Right lobe of liver (tissue), 6 donors: Measurements from ENCODE around the gene OSMR. TPM values are rescaled to one million over a fixed set of nuclear protein-coding genes. Genes with fewer than 3 reads are reported as not detected.

Experiments used
- ATAC-seq, 4 donors: fragments of 200-7000 bp; cut with Tn5 transposase; one replicate each; pipeline ENCODE4 v1.9.1; 2020; ENCODE audit warnings: mild to moderate bottlenecking in 4 of 4, moderate library complexity in 4 of 4
- DNase-seq, 3 donors: peaks; one replicate each; pipeline ENCODE4 v3.0.0-alpha.2; 2020
- H3K27ac ChIP-seq, 3 donors: fragments of 200-600 bp; one replicate each; pipeline ENCODE4 v1.8.0; 2022
- H3K27me3 ChIP-seq, 2 donors: fragments of 200-600 bp; one replicate each; pipeline ENCODE4 v1.8.0; 2022
- H3K36me3 ChIP-seq, 4 donors: fragments of 200-600 bp; sonication (generic) in 1 of 4; one replicate each; pipeline versions ENCODE4 v1.5.1 to v1.8.0; 2017 to 2022; ENCODE audit warnings: control low read depth in 1 of 4
- H3K4me1 ChIP-seq, 4 donors: fragments of 200-600 bp; sonication (generic) in 1 of 4; one replicate each; pipeline versions ENCODE4 v1.5.1 to v1.8.0; 2017 to 2022; ENCODE audit warnings: control low read depth in 1 of 4
- H3K4me3 ChIP-seq, 3 donors: fragments of 200-600 bp; one replicate each; pipeline ENCODE4 v1.8.0; 2022
- H3K9me3 ChIP-seq, 4 donors: fragments of 200-600 bp; sonication (generic) in 1 of 4; one replicate each; pipeline versions ENCODE4 v1.5.1 to v1.8.0; 2017 to 2022; ENCODE audit warnings: control low read depth in 1 of 4
- POLR2A ChIP-seq: fragments of 450-650 bp; IDR thresholded peaks from one replicate; pipeline ENCODE4 v1.6.1; 2017; ENCODE audit warnings: antibody characterized with exemption, mild to moderate bottlenecking
- whole genome bisulfite sequencing: methylation state at CpG from one replicate; pipeline ENCODE4 v1.1.6; 2018; ENCODE audit warnings: low coverage, low lambda C conversion rate; ENCODE audit not compliant: insufficient coverage; ENCODE audit errors: missing lambda C conversion rate; 5-methylcytosine and 5-hydroxymethylcytosine counted together
- intact Hi-C, 2 donors: fragments of 100-400 bp; cut with DNase I; formaldehyde crosslinking; loops; one replicate each; pipeline versions ENCODE4 v1.11.2 to v1.14.1; 2022
- total RNA-seq, 6 experiments: library from RNA; depleted of rRNA in 2 of 6; stranded (reverse); fragments of >200 nt in 2 of 6; fragmentation: NEBNext Ultra II Directional in 3 of 6; extraction: Animal tissue kit (Norgen Biotek cat#: 25700) in 3 of 6; gene quantifications; one replicate each; pipeline versions ENCODE4 v1.1.0 to v1.2.4, GENCODE V29; 2016 to 2023
- TF ChIP-seq, protein P1 (sequence below), 4 donors: fragments of 200-600 bp in 3 of 4; fragments of 450-650 bp in 1 of 4; IDR thresholded peaks; one replicate each; pipeline versions ENCODE4 v1.5.1 to v1.8.0; 2016 to 2022; ENCODE audit warnings: antibody characterized with exemption in 4 of 4, mild to moderate bottlenecking in 2 of 4
- donor health status: DM: no; HTN: yes; CAD: no.
- donor health status: DM: no; HTN: no; CAD: no.
- donor health status: DM: no; HTN: no; CAD: no.
- donor health status: DM: no; HTN: yes; CAD: no.
- donor health status: DM: no; HTN: yes; CAD: no.

The OSMR gene
- total RNA-seq, 6 experiments from 2014 or later = 3.9 to 44.8 (median 12.2) TPM

GRCh38 chr5:38941912-38942311 lies 96.1 kb downstream of the OSMR start:
- intact Hi-C loops = no loop called here
- H3K4me1 ChIP-seq = no peaks in the 10 kb centered on the region
- H3K27ac ChIP-seq = no peak overlapping the region
- WGBS = 100% methylated on average over 2 of the region's 2 CpGs
- H3K9me3 ChIP-seq = no peaks in the 10 kb centered on the region
- TF ChIP-seq, protein P1, sequence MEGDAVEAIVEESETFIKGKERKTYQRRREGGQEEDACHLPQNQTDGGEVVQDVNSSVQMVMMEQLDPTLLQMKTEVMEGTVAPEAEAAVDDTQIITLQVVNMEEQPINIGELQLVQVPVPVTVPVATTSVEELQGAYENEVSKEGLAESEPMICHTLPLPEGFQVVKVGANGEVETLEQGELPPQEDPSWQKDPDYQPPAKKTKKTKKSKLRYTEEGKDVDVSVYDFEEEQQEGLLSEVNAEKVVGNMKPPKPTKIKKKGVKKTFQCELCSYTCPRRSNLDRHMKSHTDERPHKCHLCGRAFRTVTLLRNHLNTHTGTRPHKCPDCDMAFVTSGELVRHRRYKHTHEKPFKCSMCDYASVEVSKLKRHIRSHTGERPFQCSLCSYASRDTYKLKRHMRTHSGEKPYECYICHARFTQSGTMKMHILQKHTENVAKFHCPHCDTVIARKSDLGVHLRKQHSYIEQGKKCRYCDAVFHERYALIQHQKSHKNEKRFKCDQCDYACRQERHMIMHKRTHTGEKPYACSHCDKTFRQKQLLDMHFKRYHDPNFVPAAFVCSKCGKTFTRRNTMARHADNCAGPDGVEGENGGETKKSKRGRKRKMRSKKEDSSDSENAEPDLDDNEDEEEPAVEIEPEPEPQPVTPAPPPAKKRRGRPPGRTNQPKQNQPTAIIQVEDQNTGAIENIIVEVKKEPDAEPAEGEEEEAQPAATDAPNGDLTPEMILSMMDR (IDR thresholded peaks at IDR 0.05) = no peak
- TF ChIP-seq POLR2A = no peak
- no peaks in the 10 kb centered on the region for H3K27me3 ChIP-seq
- H3K4me3 ChIP-seq = no peak overlapping the region
- DNase-seq (no peak), ATAC-seq (no peak)
- peaks cover 0 to 53% (median 19%) of the 10 kb centered on the region in 4 donors for H3K36me3 ChIP-seq

- TF ChIP-seq POLR2A = no peak
- TF ChIP-seq, protein P1 (IDR thresholded peaks at IDR 0.05) = no peak
- Histone ChIP-seq H3K36me3 (peaks cover 0 to 64% (median 23%) of the 10 kb centered on the region in 4 donors), H3K27me3 (no peaks in the 10 kb centered on the region), H3K27ac (no peak overlapping the region), H3K9me3 (no peaks in the 10 kb centered on the region), H3K4me1 (no peaks in the 10 kb centered on the region), H3K4me3 (no peak overlapping the region)
- intact Hi-C loops = no loop called here
- ATAC-seq = no peak
- 87% methylated on average over 4 of the region's 4 CpGs for WGBS
- DNase-seq = no peak
These were observed 98.5 kb downstream of the OSMR start for GRCh38 chr5:38944282-38944681.

DNA sequence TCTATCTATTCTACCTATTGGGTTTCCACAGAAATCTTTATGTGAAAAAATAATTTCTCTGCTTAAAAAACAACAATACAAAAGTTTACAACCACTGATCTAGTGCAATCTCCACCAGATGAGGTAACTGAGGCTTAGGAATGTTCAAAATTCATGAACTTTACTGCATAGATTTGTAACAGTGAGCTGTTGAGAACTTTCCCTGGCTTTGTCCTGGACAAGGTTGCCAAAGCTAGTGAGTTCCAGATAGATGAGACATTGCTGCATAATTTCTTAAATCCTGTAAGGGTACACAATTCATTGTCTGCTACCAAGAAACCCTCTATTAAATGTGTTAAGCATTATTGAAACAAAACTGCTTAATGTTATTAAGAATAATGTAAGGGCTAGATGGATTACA lies 102.7 kb downstream of the OSMR start:
- Histone ChIP-seq H3K27me3 (no peaks in the 10 kb centered on the region), H3K27ac (no peak overlapping the region), H3K9me3 (no peaks in the 10 kb centered on the region), H3K4me1 (no peaks in the 10 kb centered on the region), H3K36me3 (peaks cover 0 to 84% (median 35%) of the 10 kb centered on the region in 4 donors), H3K4me3 (no peak overlapping the region)
- DNase-seq = no peak
- ATAC-seq = no peak
- intact Hi-C loops = no loop called here
- TF ChIP-seq, protein P1 (IDR thresholded peaks at IDR 0.05) = no peak
- no peak for TF ChIP-seq POLR2A

DNA sequence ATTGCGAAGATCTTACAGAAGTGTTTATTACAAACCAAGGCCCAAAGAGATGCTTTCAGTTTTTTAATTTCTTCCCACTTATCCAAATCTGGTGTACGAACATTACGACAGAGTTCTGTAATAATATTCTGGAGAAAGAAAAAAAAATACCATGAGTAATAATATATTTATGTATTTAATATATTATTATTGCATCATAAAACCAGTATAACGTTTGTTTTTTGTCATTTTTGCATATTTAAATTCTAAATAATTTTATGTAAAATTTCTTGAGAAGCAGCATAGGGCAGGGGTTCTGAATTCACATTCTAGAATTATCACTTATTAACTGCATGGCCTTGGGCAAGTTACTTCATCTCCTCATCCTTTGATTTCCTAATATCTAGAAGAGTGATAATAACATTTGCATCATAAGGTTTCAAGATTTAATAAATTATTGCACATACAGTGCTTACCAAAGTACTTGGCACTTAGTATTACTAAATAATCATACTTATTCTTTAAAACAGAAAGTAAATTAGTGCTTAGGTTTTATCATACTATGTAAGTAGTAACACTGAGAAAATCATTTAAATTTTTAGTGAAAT lies 107.7 kb downstream of the OSMR start:
- no peaks in the 10 kb centered on the region for H3K27me3 ChIP-seq
- no peaks in the 10 kb centered on the region for H3K4me1 ChIP-seq
- no peak overlapping the region for H3K4me3 ChIP-seq
- intact Hi-C loops = no loop called here
- no peak for TF ChIP-seq POLR2A
- TF ChIP-seq, protein P1 (IDR thresholded peaks at IDR 0.05) = no peak
- 81% methylated on average over 4 of the region's 4 CpGs for WGBS
- H3K36me3 ChIP-seq = peaks cover 0 to 88% (median 31%) of the 10 kb centered on the region in 4 donors
- ATAC-seq (no peak), DNase-seq (no peak)
- H3K27ac ChIP-seq = no peak overlapping the region
- no peaks in the 10 kb centered on the region for H3K9me3 ChIP-seq

DNA sequence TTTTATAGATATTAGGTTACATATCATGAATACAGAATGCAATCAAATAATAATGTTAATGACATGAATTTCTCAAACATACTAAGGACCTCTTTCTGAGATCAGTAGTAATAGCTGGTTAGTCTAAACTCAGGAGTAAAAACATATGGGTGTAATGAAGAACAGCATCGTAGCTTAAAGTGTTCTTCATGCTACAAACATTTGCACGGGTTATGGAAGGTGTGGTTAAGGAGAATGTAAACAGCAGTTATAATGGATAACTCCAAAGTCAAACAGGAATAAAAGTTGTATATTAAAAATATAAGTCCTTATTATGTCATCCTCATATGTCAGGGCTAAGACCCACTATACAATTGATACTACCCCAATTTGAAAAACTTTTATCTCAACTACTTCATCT lies 115.9 kb downstream of the OSMR start:
- intact Hi-C loops = no loop called here
- H3K27me3 ChIP-seq = no peaks in the 10 kb centered on the region
- no peaks in the 10 kb centered on the region for H3K9me3 ChIP-seq
- H3K27ac ChIP-seq = no peak overlapping the region
- peaks cover 0 to 73% (median 16%) of the 10 kb centered on the region in 4 donors for H3K36me3 ChIP-seq
- no peak overlapping the region for H3K4me3 ChIP-seq
- ATAC-seq (no peak), DNase-seq (no peak)
- TF ChIP-seq, protein P1 (IDR thresholded peaks at IDR 0.05) = no peak
- TF ChIP-seq POLR2A = no peak
- no peaks in the 10 kb centered on the region for H3K4me1 ChIP-seq
- 96% methylated on average over 2 of the region's 2 CpGs for WGBS
